HepG2 (cell line): ENCODE data around the gene BANK1. TPM values are rescaled to one million over a fixed set of nuclear protein-coding genes. Genes with fewer than 3 reads are reported as not detected.

Experiments used
- ATAC-seq: fragments of 200-7000 bp; cut with Tn5 transposase; 3 replicates; pipeline ENCODE4 v1.9.1; 2020; ENCODE audit warnings: mild to moderate bottlenecking, moderate library complexity
- BruUV-seq: library from RNA; stranded (reverse); fragments of 400-500 nt; replicated peaks from 2 replicates; lab custom pipeline; 2021; lab: Mats Ljungman, UMichigan
- CTCF ChIA-PET: fragments of 300-600 bp; formaldehyde crosslinking; extraction: SDS; loops from one replicate; lab custom pipeline; 2021; ENCODE audit warnings: low total read pairs, inconsistent platforms, low intra/inter-chr PET ratio; lab: Yijun Ruan, JAX
- POLR2A ChIA-PET: fragments of 350-600 bp; sonication (Branson Sonifier 250); formaldehyde crosslinking; loops from one replicate; lab custom pipeline; 2020; ENCODE audit warnings: antibody characterized with exemption, inconsistent platforms; lab: Yijun Ruan, JAX
- DNase-seq: peaks from one replicate; pipeline ENCODE4 v3.0.0-alpha.2; 2015; ENCODE audit warnings: low spot score
- FAIRE-seq: peaks from 3 replicates; lab custom pipeline; 2011; peaks lifted over from hg19 to GRCh38; lab: Jason Lieb, UNC
- H2AFZ ChIP-seq: one replicate; pipeline ENCODE4 v1.6.1; 2011; ENCODE audit warnings: low read length, inconsistent platforms
- H3K27ac ChIP-seq: fragments of 300-600 bp; 3 replicates; pipeline ENCODE4 v1.8.0; 2011; ENCODE audit warnings: mixed run types, mild to moderate bottlenecking, mixed read lengths, low read length, inconsistent platforms; ENCODE audit not compliant: insufficient read depth; ENCODE audit errors: extremely low read length
- H3K27me3 ChIP-seq, 2 experiments: fragments of 200-600 bp in 1 of 2; 2 replicates in 1 of 2; 3 replicates in 1 of 2; pipeline versions ENCODE4 v1.6.0 to v1.8.0; 2011; ENCODE audit warnings: low read length in 2 of 2, mild to moderate bottlenecking in 2 of 2, moderate library complexity in 2 of 2, inconsistent platforms in 1 of 2; ENCODE audit not compliant: insufficient read depth in 2 of 2, control insufficient read depth in 1 of 2
- H3K36me3 ChIP-seq, 2 experiments: fragments of 200-600 bp in 1 of 2; replicated peaks in 1 of 2; 2 replicates in 1 of 2; 3 replicates in 1 of 2; pipeline versions ENCODE4 v1.5.1 to v1.8.0; 2011; ENCODE audit warnings: low read length in 2 of 2, inconsistent platforms in 1 of 2; ENCODE audit not compliant: insufficient read depth in 2 of 2, control insufficient read depth in 1 of 2
- H3K4me1 ChIP-seq: 2 replicates; pipeline ENCODE4 v1.5.1; 2012; ENCODE audit warnings: low read length, inconsistent platforms; ENCODE audit not compliant: insufficient read depth
- H3K4me2 ChIP-seq: 2 replicates; pipeline ENCODE4 v1.6.0; 2011; ENCODE audit warnings: low read depth, low read length, inconsistent platforms
- H3K4me3 ChIP-seq, 3 experiments: fragments of 200-600 bp in 1 of 3; sonication (generic), shearing (Covaris generic) in 1 of 3; replicated peaks in 1 of 3; 2 replicates each; pipeline ENCODE4 v1.5.1; 2011 to 2016; ENCODE audit warnings: low read length in 3 of 3, inconsistent platforms in 2 of 3, low read depth in 2 of 3, mild to moderate bottlenecking in 2 of 3, control low read depth in 1 of 3, mixed read lengths in 1 of 3; ENCODE audit not compliant: insufficient read depth in 1 of 3
- H3K79me2 ChIP-seq: one replicate; pipeline ENCODE4 v1.6.1; 2011; ENCODE audit warnings: low read length, inconsistent platforms; ENCODE audit not compliant: insufficient read depth
- H3K9ac ChIP-seq: 2 replicates; pipeline ENCODE4 v1.6.0; 2011; ENCODE audit warnings: mild to moderate bottlenecking, low read depth, low read length, inconsistent platforms; ENCODE audit not compliant: insufficient read depth
- H3K9me3 ChIP-seq: 2 replicates; pipeline ENCODE4 v1.5.1; 2012; ENCODE audit warnings: mild to moderate bottlenecking, low read length
- H4K20me1 ChIP-seq: 2 replicates; pipeline ENCODE4 v1.6.0; 2011; ENCODE audit warnings: inconsistent platforms, mild to moderate bottlenecking, low read length, moderate library complexity; ENCODE audit not compliant: insufficient read depth
- ATM ChIP-seq: fragments of 450-650 bp; IDR thresholded peaks from 2 replicates; pipeline ENCODE4 v1.7.1; 2017; ENCODE audit warnings: mild to moderate bottlenecking, borderline replicate concordance
- FOXM1 ChIP-seq: sonication (generic); formaldehyde crosslinking; IDR thresholded peaks from 2 replicates; pipeline ENCODE4 v1.5.0; 2020; ENCODE audit warnings: missing genetic modification reagents
- HMGA1 ChIP-seq: sonication (generic); formaldehyde crosslinking; conservative IDR thresholded peaks from 2 replicates; pipeline ENCODE4 v1.4.0; 2020; ENCODE audit warnings: missing genetic modification reagents
- HOXA9 ChIP-seq: sonication (generic); formaldehyde crosslinking; IDR thresholded peaks from 2 replicates; pipeline ENCODE4 v1.8.1; 2022; ENCODE audit warnings: missing genetic modification reagents, mild to moderate bottlenecking, moderate library complexity, borderline replicate concordance
- HOXD1 ChIP-seq: sonication (generic); formaldehyde crosslinking; IDR thresholded peaks from 2 replicates; pipeline ENCODE4 v1.5.0; 2020; ENCODE audit warnings: missing genetic modification reagents
- RFXAP ChIP-seq: sonication (generic); formaldehyde crosslinking; IDR thresholded peaks from 2 replicates; pipeline ENCODE4 v1.4.0; 2020; ENCODE audit warnings: missing genetic modification reagents, borderline replicate concordance
- SOX6 ChIP-seq, 2 experiments: fragments of 450-650 bp in 1 of 2; sonication (generic) in 1 of 2; formaldehyde crosslinking in 1 of 2; IDR thresholded peaks; 2 replicates each; pipeline versions ENCODE4 v1.4.0 to v1.6.1; 2017 to 2020; ENCODE audit warnings: antibody characterized with exemption in 1 of 2, mild to moderate bottlenecking in 1 of 2, missing genetic modification reagents in 1 of 2
- ZNF276 ChIP-seq: sonication (generic); formaldehyde crosslinking; IDR thresholded peaks from 2 replicates; pipeline ENCODE4 v1.4.0; 2020; ENCODE audit warnings: mild to moderate bottlenecking, low read depth, missing genetic modification reagents
- WGBS: methylation state at CpG from one replicate; pipeline ENCODE4 v1.1.6; 2017; ENCODE audit warnings: low lambda C conversion rate; 5-methylcytosine and 5-hydroxymethylcytosine counted together
- in situ Hi-C: cut with HindIII; loops from 2 replicates; pipeline ENCODE4 v1.10.0; 2017; ENCODE audit warnings: low pct_unique_long_range_greater_than_20kb; ENCODE audit not compliant: extremely low pct_ligation_motif_present
- intact Hi-C: fragments of 100-400 bp; cut with micrococcal nuclease; formaldehyde crosslinking; loops from one replicate; pipeline ENCODE4 v1.10.0; 2022; ENCODE audit not compliant: unreplicated experiment
- polyA plus RNA-seq, 8 experiments: library from polyadenylated mRNA; depleted of rRNA in 3 of 8; stranded (reverse) in 7 of 8; unstranded in 1 of 8; fragments of >200 nt; fragmentation: Illumina TruSeq in 4 of 8; extraction: Trizol in 4 of 8; gene quantifications; 2 replicates each; pipeline versions ENCODE4 v1.2.1 to v1.2.3, GENCODE V29; 2011 to 2016; ENCODE audit warnings: low read depth in 4 of 8, missing spikeins in 1 of 8, mixed read lengths in 1 of 8; ENCODE audit not compliant: insufficient read depth in 1 of 8
- total RNA-seq, 5 experiments: library from RNA; depleted of rRNA; stranded (reverse); fragments of >200 nt; fragmentation: Illumina TruSeq; extraction: Trizol; gene quantifications; 2 replicates each; pipeline ENCODE4 v1.2.3, GENCODE V29; 2016; ENCODE audit warnings: low read depth in 1 of 5
- TF ChIP-seq, protein P1 (sequence below): sonication (generic); formaldehyde crosslinking; IDR thresholded peaks from 2 replicates; pipeline ENCODE4 v1.9.0; 2022; ENCODE audit warnings: low read depth, missing genetic modification reagents
- TF ChIP-seq, protein P2 (sequence below): sonication (generic); formaldehyde crosslinking; IDR thresholded peaks from 2 replicates; pipeline ENCODE4 v1.8.0; 2022; ENCODE audit warnings: mild to moderate bottlenecking, missing genetic modification reagents, moderate library complexity

BANK1 gene
- total and polyA plus RNA-seq, 2 of the 13 experiments (the other 11 are each of a cell fraction or from before 2014, with no cell fraction given), result 0.15 TPM; not detected in 1

- TF ChIP-seq, protein P1, sequence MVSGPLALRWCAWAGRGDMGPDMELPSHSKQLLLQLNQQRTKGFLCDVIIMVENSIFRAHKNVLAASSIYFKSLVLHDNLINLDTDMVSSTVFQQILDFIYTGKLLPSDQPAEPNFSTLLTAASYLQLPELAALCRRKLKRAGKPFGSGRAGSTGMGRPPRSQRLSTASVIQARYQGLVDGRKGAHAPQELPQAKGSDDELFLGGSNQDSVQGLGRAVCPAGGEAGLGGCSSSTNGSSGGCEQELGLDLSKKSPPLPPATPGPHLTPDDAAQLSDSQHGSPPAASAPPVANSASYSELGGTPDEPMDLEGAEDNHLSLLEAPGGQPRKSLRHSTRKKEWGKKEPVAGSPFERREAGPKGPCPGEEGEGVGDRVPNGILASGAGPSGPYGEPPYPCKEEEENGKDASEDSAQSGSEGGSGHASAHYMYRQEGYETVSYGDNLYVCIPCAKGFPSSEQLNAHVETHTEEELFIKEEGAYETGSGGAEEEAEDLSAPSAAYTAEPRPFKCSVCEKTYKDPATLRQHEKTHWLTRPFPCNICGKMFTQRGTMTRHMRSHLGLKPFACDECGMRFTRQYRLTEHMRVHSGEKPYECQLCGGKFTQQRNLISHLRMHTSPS (CRISPR knock-in tag), result no peak
- no peak for TF ChIP-seq FOXM1
- no peak for TF ChIP-seq ZNF276 (CRISPR knock-in tag)
Observed at GRCh38 chr4:102076622-102077021, 286.1 kb downstream of the BANK1 start (continued).

DNA sequence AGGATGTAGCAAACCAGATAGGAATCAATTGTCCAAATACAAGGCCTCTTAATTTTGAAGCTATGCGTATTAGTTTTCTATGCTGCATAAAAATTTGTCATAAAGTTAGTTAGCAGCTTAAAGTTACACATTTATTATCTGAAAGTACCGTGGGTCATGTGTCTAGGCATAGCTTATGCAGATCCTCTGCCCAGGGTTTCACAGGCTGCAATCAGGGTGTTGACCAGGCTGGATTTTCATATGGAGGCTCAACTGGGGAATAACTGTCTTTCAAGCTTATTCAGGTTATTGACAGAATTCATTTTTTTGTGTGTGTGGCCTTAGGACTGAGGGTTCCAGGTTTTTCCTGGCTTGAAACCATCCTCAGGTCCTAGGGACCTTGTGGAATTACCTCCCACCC is 289.7 kb downstream of the BANK1 start:
- H3K9me3 ChIP-seq, result no peaks in the 10 kb centered on the region
- H3K4me2 ChIP-seq, result no peak overlapping the region
- FAIRE-seq (no peak), ATAC-seq (no peak), DNase-seq (no peak)
- no peaks in the 10 kb centered on the region for H3K27me3 ChIP-seq
- in situ Hi-C loops, result no loop called here
- intact Hi-C loops, result no loop called here
- H3K36me3 ChIP-seq, result no peaks in the 10 kb centered on the region
- no peak overlapping the region for H2AFZ ChIP-seq
- 30% methylated on average over 2 of the region's 2 CpGs for WGBS
- H3K9ac ChIP-seq, result no peak overlapping the region
- H3K79me2 ChIP-seq, result no peaks in the 10 kb centered on the region
- ChIA-PET POLR2A (no interaction called here), CTCF (no interaction called here)
- no TSS peak for BruUV-seq
- H3K27ac ChIP-seq, result no peak overlapping the region
- no peaks in the 10 kb centered on the region for H4K20me1 ChIP-seq
- no peak overlapping the region for H3K4me3 ChIP-seq
- H3K4me1 ChIP-seq, result no peaks in the 10 kb centered on the region
- no peak for TF ChIP-seq HOXA9 (CRISPR knock-in tag)
- TF ChIP-seq HMGA1 (CRISPR knock-in tag), result no peak
- TF ChIP-seq SOX6 (IDR thresholded peaks at IDR 0.05), result no peak
- TF ChIP-seq SOX6 (CRISPR knock-in tag; IDR thresholded peaks at IDR 0.05), result no peak
- TF ChIP-seq, protein P2, sequence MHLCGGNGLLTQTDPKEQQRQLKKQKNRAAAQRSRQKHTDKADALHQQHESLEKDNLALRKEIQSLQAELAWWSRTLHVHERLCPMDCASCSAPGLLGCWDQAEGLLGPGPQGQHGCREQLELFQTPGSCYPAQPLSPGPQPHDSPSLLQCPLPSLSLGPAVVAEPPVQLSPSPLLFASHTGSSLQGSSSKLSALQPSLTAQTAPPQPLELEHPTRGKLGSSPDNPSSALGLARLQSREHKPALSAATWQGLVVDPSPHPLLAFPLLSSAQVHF, result no peak
- no peak for TF ChIP-seq HOXD1
- TF ChIP-seq RFXAP (CRISPR knock-in tag), result no peak
- no peak for TF ChIP-seq ATM
